ENCODE data around the gene OMP.

GRCh38 chr11:77086521-77087472 is 15.8 kb upstream of the OMP start:
- TF ChIP-seq POLR2AphosphoS5 (IDR thresholded peaks at IDR 0.05; ENCODE audit: borderline replicate concordance, low read depth, low read length) = no peak
- no peak for TF ChIP-seq FOXP2 (optimal IDR thresholded peaks at IDR 0.05; ENCODE audit: control extremely low read depth, extremely low read length, insufficient read depth)

All from SK-N-MC (cell line).